NCI-H345 treated with DMSO at 0.1 percent for 48 hours (cell line): ENCODE measurements around the gene GRIN2D.
"Not testable (repeated sequence)": the region's sequence is repeated elsewhere in the genome, so short reads cannot be mapped to it uniquely, and the experiment has no call there.

ENCODE experiments used
- DNase-seq: peaks from one replicate; lab custom pipeline; 2025; ENCODE audit not compliant: unreplicated experiment; lab: John Stamatoyannopoulos, UW

The GRIN2D gene

GRCh38 chr19:48371367-48371766 is 22.1 kb upstream of the GRIN2D start:
- no peak for DNase-seq

GRCh38 chr19:48371771-48372170 is 21.7 kb upstream of the GRIN2D start:
- DNase-seq: not testable (repeated sequence)

DNA sequence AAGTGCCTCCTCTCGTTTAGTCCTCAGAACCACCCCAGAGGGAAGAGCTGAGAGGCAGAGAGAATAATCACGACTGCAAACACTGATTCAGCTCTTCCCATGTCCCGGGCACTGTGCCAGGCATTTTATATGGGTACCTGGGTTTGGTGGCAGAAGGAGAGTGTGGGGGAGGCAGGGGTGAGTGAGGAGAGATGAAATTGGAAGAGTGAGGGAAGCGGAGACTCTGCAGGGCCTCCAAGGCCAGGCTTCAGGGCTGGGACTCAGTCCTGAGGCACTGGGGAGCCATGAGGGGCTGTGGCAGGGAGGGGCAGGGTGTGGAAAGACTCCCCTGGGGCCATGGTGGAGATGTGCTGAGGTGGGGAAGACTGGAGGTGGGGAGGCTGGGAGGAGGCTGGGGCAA is 20.6 kb upstream of the GRIN2D start:
- DNase-seq: peak; percentile 64

- no peak for DNase-seq
These were observed 19.9 kb upstream of the GRIN2D start for GRCh38 chr19:48373567-48373966.

DNA sequence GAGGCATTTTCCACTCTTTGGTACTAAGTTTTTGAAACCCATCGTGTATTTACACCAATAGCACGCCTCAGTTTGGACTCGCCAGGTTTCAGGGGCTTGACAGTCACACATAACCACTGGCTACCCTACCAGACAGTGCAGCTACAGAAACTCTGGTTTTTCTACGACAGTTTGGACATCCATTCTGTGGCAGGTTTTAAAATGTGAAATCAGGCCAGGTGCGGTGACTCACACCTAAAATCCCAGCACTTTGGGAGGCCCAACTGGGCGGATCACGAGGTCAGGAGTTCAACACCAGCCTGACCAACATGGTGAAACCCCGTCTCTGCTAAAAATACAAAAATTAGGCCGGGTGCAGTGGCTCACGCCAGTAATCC is 15.3 kb upstream of the GRIN2D start:
- DNase-seq: no peak

GRCh38 chr19:48379058-48379457 is 14.4 kb upstream of the GRIN2D start:
- no peak for DNase-seq

DNA sequence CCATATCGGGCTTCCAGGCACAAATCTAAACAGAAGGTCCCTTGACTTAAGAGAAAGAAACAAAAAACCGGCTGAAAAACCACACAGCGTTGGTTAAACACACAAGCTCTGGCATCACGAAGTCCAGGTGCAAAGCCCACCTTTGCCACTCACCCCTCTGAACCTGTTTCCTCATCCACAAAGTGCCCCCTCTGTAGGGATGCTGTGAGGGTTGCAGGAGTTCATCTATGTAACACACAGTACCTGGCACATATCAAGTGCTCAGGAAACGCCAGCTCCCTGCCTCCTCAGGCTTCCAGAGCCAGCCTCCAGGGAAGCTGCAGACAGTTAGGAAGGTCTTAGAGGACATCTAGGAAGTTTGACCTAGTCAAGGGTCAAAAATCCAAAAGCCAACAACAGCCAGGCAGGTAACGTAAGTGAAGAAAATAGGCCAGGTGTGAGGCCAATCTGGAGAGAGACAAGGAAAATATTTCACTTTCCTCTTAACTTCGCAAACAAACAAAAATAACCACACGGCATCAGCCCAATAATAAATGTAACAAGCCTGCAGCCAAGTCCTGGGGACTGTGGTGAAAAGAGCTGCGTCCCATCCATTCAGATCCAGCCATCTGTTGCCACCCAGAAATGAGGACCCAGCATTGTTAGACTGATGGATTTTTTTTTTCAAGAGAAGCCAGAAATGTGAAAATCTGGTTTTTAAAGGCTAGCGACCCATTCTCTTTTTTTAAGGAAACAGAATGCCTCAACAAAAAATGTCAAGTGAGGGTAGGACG is 12.1 kb upstream of the GRIN2D start:
- DNase-seq: no peak

DNA sequence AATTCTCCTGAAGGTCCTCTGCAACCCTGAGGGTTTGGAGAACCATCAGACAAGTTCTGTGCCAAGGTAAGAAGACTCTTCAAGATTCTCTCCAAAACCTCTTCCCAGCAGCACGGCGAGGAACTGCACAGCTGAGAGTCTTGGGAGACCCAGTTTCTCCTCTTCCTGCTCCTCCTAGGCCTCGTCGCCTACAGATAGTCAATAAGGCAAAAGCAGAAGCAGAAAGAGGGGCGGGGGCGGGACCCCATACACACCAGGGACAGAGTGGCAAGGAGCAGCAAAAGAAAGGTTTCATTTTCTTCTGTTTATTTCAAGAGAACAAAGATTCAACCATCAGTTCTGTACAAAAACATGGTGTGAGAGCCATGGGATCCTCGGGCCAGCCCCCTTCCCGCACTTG is 11.2 kb upstream of the GRIN2D start:
- no peak for DNase-seq

- DNase-seq: no peak
These were observed 7.9 kb upstream of the GRIN2D start for GRCh38 chr19:48385461-48386087.

DNA sequence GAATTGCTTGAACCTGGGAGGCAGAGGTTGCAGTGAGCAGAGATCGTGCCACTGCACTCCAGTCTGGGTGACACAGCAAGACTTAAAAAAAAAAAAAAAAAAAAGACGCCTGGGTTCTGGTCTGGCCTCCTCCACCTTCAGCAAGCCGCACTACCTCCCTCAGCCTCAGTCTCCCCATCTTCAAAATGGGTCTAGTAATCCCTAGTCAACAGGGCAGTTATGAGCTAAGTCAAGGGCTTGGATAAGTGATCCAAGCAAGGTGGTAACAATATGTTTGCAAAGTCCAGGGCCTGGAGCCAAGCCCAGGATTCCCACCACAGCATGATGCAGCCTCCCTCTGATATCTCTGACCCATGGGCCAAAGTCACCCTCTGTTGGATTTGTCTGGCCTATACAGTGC is 6.5 kb upstream of the GRIN2D start:
- DNase-seq: no peak

GRCh38 chr19:48390188-48391099 is 3.0 kb upstream of the GRIN2D start:
- no peak for DNase-seq

DNA sequence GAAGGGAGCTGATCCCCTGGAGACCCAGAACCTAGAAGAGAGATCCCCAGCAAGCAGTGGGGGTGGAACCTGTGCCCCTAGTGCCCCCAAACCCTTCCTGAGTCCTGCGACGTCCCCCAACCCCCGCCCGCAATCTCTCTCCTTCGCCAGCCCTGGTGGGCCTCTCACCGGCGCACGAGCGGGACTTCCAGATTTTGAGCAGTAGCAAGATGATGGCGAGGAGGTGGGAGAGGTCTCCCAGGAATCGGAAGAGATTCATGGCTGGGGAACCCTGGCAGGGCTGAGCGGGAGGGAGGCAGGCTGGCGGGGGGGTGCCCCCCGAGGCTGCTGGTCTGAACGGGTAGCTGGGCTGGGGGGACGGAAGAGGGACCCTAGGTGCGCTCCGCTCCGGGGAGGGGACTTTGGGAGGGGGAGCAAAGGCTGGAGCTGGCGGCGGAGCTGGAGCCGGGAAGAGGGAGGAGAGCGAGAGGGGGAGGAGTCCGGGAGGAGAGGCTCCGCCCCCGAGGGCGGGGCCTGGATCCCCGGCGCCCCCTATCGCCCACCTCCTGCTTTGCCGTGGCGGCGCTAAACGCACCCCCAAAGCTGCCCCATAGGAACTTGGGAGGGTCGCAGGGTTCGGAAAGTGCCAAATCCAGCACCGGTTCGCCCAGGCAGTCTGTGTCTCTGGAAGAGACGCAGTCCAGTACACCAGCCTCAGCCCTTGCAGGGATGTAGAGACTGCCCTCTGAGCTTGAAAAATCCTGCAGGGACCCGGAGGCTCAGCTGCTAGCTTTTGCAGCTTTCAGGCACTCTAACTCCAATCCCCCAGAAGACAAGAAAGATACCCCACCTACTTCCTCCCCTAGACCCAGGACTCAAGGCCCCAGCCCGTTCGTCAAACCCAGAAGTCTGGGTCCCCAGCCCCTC is 2.1 kb upstream of the GRIN2D start, which contains the start of gene KDELR1:
Gene KDELR1 (minus strand): TSS at position 452 of the 906 bp plus-strand sequence. CDS start 193 bp downstream, at position 259.
- peak; percentile 29 for DNase-seq

DNA sequence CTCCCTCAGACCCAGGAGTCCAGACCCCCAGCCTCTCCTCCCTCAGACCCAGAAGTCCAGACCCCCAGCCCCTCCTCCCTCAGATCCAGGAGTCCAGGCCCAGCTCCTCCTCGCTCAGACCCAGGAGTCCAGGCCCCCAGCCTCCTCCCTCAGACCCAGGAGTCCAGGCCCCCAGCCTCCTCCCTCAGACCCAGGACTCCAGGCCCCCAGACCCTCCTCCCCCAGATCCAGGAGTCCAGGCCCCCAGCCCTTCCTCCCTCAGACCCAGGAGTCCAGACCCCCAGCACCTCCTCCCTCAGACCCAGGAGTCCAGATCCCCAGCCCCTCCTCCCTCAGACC is 1.5 kb upstream of the GRIN2D start:
- not testable (repeated sequence) for DNase-seq

DNA sequence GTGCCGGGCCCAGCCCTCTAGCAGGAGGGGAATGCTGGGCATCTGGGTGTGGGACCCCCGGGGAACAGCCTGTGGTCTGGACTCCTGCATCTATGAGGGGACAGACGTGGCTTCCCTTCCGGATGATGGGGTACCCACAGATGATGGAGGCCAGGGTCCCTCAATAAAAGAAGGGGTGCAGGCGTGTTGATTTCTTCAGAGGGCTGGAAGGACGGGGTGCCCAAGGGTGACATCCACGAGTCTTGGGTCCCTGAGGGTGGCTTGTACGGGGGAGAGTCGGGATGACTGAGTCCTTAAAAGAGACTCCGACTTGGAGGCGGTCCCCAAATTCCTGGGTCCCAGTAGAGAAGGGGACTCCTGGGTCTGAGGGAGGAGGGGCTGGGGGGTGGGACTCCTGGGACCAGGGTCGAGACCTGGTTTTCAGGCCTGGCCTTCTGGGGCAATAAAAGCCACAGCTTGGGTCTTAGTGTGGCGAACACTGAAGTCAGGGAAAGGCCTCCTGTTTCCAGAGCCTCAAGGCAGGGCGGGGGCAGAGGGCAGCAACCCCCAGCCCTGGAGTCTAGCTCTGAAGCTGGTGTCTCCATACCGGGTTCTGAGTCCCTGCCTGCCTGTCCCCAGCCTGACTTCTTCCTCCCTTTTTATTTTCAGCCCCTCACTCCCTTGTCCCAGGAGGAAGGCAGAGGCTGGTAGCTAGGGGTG is 459 bp upstream of the GRIN2D start:
- DNase-seq: no peak

GRCh38 chr19:48394331-48395169 is 1.1 kb downstream of the GRIN2D start:
- DNase-seq: no peak

- DNase-seq: no peak
These were observed 1.6 kb downstream of the GRIN2D start for GRCh38 chr19:48395170-48395455.

- DNase-seq: no peak
These were observed 2.0 kb downstream of the GRIN2D start for GRCh38 chr19:48395499-48395898.

DNA sequence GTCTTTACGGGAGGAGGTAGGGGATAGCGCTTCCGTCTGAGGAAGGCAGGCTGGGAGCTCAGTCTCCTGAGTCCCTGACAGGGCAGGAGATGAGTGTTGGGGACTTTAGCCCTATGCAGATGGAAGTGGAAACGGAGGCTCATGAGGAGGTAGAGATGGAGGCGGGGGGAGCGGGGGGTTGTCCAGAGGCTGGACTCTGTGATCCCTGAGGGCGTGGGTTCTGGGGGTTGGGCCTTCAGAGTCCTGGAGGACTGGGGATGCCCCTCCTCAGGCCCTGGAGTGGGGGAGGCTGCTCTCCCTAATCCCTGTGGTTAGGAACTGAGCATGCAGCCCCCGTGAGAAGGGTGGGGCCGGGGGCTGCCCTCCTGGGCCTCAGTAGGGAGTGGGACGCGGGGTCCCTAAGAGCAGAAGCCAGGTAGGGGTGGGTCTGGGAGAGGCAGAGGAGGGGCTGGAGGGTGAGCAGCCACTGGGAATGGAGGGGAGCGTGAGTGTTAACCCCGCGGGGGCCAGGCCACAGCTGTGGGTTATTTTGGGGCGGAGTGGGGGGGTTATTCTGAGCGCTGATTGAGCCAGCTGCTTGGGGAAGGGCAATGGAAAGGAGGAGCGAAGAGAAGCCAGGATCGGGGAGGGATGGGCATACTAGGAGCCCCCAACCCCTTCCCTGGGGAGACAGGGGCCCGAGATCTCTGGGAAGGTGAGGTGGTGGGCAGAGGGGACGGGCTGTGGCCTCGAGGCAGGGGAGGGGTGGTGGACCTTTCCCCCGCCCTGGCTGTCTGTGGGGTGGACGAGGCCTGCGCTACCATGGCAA is 2.8 kb downstream of the GRIN2D start:
- DNase-seq: no peak

- no peak for DNase-seq
These were observed 3.3 kb downstream of the GRIN2D start for GRCh38 chr19:48396824-48397176.
